Measurements from ENCODE around the gene KCNJ10.

KCNJ10 gene

GRCh38 chr1:160024195-160024905 lies 45.6 kb downstream of the KCNJ10 start:
- Histone ChIP-seq H3K27me3 (ENCODE audit: insufficient read depth, low read length, poor library complexity) (no peaks in the 10 kb centered on the region), H2AFZ (ENCODE audit: low read depth, low read length) (no peak overlapping the region), H3K27ac (ENCODE audit: low read length) (no peak overlapping the region), H3K4me3 (ENCODE audit: low read depth in 1 of 2, low read length in 2 of 2) (no peak overlapping the region), H3K9me3 (ENCODE audit: insufficient read depth, low read length, severe bottlenecking) (no peaks in the 10 kb centered on the region), H3K4me2 (ENCODE audit: insufficient read depth, low read length) (no peak overlapping the region), H4K20me1 (ENCODE audit: insufficient read depth, low read length) (no peaks in the 10 kb centered on the region), H3K4me1 (ENCODE audit: insufficient read depth, low read length) (no peaks in the 10 kb centered on the region; the same call in 1 of the 2 replicates), H3K79me2 (ENCODE audit: insufficient read depth, low read length) (no peaks in the 10 kb centered on the region), H3K36me3 (ENCODE audit: insufficient read depth, low read length) (no peaks in the 10 kb centered on the region), H3K9ac (ENCODE audit: low read depth, low read length) (no peak overlapping the region)
- no peak for TF ChIP-seq CTCF (IDR thresholded peaks at IDR 0.05; ENCODE audit: borderline replicate concordance, extremely low read depth, low read length, poor library complexity, severe bottlenecking)
- TF ChIP-seq EZH2 (IDR thresholded peaks at IDR 0.05; ENCODE audit: borderline replicate concordance, low read depth, low read length, severe bottlenecking), result no peak
- ATAC-seq (ENCODE audit: insufficient read depth, low read depth), result no peak
- no peak for DNase-seq

- H3K9me3 ChIP-seq (ENCODE audit: insufficient read depth, low read length, severe bottlenecking), result no peaks in the 10 kb centered on the region
- no peaks in the 10 kb centered on the region for H3K79me2 ChIP-seq (ENCODE audit: insufficient read depth, low read length)
- H3K4me1 ChIP-seq (ENCODE audit: insufficient read depth, low read length), result no peaks in the 10 kb centered on the region
- TF ChIP-seq CTCF (IDR thresholded peaks at IDR 0.05; ENCODE audit: borderline replicate concordance, extremely low read depth, low read length, poor library complexity, severe bottlenecking) (no peak), EZH2 (IDR thresholded peaks at IDR 0.05; ENCODE audit: borderline replicate concordance, low read depth, low read length, severe bottlenecking) (no peak)
- peaks cover 12% of the 10 kb centered on the region for H3K27me3 ChIP-seq (ENCODE audit: insufficient read depth, low read length, poor library complexity)
- no peak for DNase-seq
- H3K9ac ChIP-seq (ENCODE audit: low read depth, low read length), result no peak overlapping the region
- H3K4me3 ChIP-seq (ENCODE audit: low read depth in 1 of 2, low read length in 2 of 2), result no peak overlapping the region
- H4K20me1 ChIP-seq (ENCODE audit: insufficient read depth, low read length), result no peaks in the 10 kb centered on the region
- H3K27ac ChIP-seq (ENCODE audit: low read length), result no peak overlapping the region
- ATAC-seq (ENCODE audit: insufficient read depth, low read depth), result no peak
- no peaks in the 10 kb centered on the region for H3K36me3 ChIP-seq (ENCODE audit: insufficient read depth, low read length)
- H2AFZ ChIP-seq (ENCODE audit: low read depth, low read length), result no peak overlapping the region
- H3K4me2 ChIP-seq (ENCODE audit: insufficient read depth, low read length), result no peak overlapping the region
Observed at GRCh38 chr1:160022330-160023310, 47.3 kb downstream of the KCNJ10 start.

GRCh38 chr1:160021376-160022074 lies 48.4 kb downstream of the KCNJ10 start:
- H3K36me3 ChIP-seq (ENCODE audit: insufficient read depth, low read length), result no peaks in the 10 kb centered on the region
- H3K9ac ChIP-seq (ENCODE audit: low read depth, low read length), result no peak overlapping the region
- no peak overlapping the region for H3K27ac ChIP-seq (ENCODE audit: low read length)
- TF ChIP-seq EZH2 (IDR thresholded peaks at IDR 0.05; ENCODE audit: borderline replicate concordance, low read depth, low read length, severe bottlenecking), result no peak
- TF ChIP-seq CTCF (IDR thresholded peaks at IDR 0.05; ENCODE audit: borderline replicate concordance, extremely low read depth, low read length, poor library complexity, severe bottlenecking), result no peak
- H4K20me1 ChIP-seq (ENCODE audit: insufficient read depth, low read length), result no peaks in the 10 kb centered on the region
- DNase-seq, result no peak
- no peaks in the 10 kb centered on the region for H3K4me1 ChIP-seq (ENCODE audit: insufficient read depth, low read length)
- H3K9me3 ChIP-seq (ENCODE audit: insufficient read depth, low read length, severe bottlenecking), result no peaks in the 10 kb centered on the region
- H3K27me3 ChIP-seq (ENCODE audit: insufficient read depth, low read length, poor library complexity), result peaks cover 16% of the 10 kb centered on the region
- no peak overlapping the region for H3K4me3 ChIP-seq (ENCODE audit: low read depth in 1 of 2, low read length in 2 of 2)
- H3K79me2 ChIP-seq (ENCODE audit: insufficient read depth, low read length), result no peaks in the 10 kb centered on the region
- H3K4me2 ChIP-seq (ENCODE audit: insufficient read depth, low read length), result no peak overlapping the region
- ATAC-seq (ENCODE audit: insufficient read depth, low read depth), result no peak
- H2AFZ ChIP-seq (ENCODE audit: low read depth, low read length), result no peak overlapping the region
